Fibroblast of mammary gland (primary cell): ENCODE measurements around the gene USP36.
A peak's percentile ranks its signal among the peaks of the same experiment; 100 is the strongest.

Experiments
- DNase-seq: peaks from one replicate; pipeline ENCODE4 v3.0.0-alpha.2; 2010; ENCODE audit warnings: low read depth
- H3K4me3 ChIP-seq: 2 replicates; pipeline ENCODE4 v1.5.1; 2011; ENCODE audit warnings: low read depth, mild to moderate bottlenecking, low read length, moderate library complexity; ENCODE audit not compliant: control insufficient read depth
- TF ChIP-seq, protein P1 (sequence below): conservative IDR thresholded peaks from 2 replicates; pipeline ENCODE4 v1.5.1; 2011; ENCODE audit warnings: low read depth, low read length, inconsistent platforms; ENCODE audit not compliant: control insufficient read depth, insufficient read depth

The USP36 gene

DNA sequence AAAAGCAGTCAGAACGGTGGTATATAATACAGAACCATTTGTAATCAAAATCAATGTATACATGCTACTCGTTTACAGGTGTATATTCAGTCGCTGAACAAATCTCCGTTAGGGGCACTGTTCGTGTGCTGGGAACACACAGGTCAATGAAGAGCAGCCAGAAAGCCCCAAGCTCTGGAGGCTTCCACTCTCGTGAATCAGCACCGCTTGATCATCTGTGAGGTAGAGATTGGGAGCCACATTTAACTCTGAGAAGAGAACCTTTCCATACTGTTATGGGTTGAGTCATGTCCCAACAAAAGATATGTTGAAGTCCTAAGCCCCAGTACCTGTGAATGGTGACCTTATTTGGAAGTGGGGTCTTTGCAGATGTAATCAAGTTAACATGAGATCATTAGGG lies 53.2 kb downstream of the USP36 start:
- TF ChIP-seq, protein P1, sequence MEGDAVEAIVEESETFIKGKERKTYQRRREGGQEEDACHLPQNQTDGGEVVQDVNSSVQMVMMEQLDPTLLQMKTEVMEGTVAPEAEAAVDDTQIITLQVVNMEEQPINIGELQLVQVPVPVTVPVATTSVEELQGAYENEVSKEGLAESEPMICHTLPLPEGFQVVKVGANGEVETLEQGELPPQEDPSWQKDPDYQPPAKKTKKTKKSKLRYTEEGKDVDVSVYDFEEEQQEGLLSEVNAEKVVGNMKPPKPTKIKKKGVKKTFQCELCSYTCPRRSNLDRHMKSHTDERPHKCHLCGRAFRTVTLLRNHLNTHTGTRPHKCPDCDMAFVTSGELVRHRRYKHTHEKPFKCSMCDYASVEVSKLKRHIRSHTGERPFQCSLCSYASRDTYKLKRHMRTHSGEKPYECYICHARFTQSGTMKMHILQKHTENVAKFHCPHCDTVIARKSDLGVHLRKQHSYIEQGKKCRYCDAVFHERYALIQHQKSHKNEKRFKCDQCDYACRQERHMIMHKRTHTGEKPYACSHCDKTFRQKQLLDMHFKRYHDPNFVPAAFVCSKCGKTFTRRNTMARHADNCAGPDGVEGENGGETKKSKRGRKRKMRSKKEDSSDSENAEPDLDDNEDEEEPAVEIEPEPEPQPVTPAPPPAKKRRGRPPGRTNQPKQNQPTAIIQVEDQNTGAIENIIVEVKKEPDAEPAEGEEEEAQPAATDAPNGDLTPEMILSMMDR, result no peak
- no peak overlapping the region for H3K4me3 ChIP-seq
- DNase-seq, result no peak

DNA sequence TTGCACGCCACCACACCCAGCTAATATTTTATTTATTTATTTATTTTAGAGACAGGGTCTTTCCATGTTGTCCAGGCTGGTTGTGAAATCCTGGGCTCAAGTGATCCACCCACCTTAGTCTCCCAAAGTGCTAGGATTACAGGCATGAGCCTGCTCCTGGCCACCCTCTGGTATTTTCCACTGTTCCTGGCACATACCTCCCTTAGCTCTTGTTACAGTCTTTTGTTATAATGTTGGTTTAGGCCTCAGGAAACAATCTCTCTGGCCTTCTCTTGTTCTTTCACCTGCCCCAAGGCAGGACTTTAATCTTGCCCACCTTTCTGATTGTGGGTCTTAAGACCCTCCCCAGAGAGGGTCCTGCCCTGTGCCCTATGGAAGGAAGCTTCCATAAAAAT lies 55.0 kb downstream of the USP36 start:
- TF ChIP-seq, protein P1, result no peak
- no peak overlapping the region for H3K4me3 ChIP-seq
- no peak for DNase-seq

DNA sequence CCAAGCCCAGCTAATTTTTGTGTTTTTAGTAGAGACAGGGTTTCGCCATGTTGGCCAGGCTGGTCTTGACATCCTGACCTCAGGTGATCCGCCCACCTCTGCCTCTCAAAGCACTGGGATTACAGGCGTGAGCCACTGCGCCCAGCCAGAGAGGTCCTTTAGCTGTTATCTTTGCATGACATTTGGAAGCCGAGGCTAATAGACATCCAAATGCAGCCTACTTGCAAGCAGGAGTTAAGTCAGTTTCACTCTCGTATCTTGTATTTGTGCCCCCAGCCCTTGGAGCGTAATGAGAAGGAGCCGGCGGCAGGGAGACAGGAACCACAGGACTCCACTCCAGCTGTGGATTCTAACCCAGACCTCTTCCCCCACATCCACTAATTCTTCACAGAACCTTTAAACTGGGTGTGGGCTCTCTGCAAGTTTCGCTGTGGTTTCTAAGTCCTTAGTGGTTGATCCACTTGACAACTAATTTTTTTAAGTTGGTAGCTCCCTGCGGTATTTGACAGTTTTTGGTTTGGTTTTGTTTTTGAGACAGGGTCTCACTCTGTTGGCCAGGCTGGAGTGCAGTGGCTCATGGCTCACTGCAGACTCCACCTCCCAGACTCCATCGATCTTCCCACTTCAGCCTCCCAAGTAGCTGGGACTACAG lies 55.5 kb downstream of the USP36 start:
- no peak overlapping the region for H3K4me3 ChIP-seq
- TF ChIP-seq, protein P1, result no peak
- DNase-seq, result no peak

DNA sequence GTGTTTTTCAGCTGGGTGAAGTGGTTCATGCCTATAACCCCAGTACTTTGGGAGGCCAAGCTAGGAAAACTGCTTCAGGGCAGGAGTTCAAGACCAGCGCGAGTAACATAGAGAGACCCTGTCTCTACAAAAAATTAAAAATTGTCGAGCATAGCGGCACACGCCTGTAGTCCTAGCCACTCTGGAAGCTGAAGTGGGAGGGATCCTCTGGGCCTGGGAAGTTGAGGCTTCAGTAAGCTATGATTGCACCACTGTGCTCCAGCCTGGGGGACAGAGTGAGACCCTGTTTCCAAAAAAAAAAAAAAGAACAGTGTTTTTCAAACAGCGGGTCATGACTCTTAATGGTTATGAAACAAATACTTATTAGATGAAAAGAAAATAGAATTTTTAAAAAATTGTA lies 56.3 kb downstream of the USP36 start:
- H3K4me3 ChIP-seq, result no peak overlapping the region
- no peak for DNase-seq
- TF ChIP-seq, protein P1, result no peak

DNA sequence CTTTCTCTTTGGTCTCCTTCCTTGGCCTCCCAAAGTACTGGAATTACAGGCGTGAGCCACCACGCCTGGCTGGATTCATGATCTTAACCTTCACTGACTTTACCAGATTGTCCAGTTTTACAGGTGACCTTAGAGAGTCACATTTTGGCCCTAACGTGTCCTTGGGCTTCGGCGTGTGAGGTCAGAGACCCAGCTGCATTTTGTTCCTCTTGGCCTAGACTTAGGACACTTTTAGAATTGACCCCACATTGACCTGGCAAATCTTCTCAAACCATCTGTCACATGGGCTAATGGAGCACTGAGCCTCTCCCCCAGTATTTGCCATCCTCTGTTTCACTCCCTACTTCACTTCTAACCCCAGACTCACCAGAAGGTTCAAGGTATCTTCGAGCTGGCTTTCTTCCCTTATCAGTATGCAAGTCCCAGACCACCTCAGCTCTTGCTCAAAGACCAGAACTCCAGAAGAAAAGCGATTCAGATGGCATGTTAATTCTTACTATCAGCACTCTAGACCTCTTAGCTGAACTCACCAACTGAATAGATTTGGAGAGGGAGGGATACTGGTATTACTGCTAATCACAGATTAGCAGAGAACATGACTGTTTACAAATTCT lies 56.8 kb downstream of the USP36 start:
- H3K4me3 ChIP-seq, result no peak overlapping the region
- TF ChIP-seq, protein P1, result no peak
- no peak for DNase-seq

DNA sequence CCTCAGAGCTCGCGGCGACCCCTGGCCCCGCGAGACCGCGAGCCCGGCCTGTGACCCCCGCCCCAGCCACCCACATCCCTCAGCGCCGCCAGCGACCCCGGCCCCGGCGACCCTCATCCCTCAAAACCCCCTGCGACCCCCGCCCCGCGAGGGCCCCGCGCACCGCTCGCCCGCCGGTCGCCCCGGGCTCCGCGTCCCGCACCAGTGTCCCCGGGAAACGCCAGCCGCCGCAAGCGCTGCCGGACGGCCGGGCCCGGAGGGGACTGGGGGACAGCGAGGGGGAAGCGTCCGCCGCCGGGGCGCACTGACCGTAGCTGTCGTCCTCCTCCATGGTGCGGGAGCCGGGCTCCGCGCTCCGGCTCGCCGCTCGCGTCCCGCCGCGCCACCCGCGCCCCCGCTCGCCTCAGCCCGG lies 58.7 kb downstream of the USP36 start, which contains the start of gene CYTH1:
Gene CYTH1, minus strand, starts transcription at position 381 of the 412 bp plus-strand sequence. Its CDS starts 50 bp downstream, at position 331.
- TF ChIP-seq, protein P1, result no peak
- DNase-seq, result no peak

More for the DNA sequence above, 58.7 kb downstream of the USP36 start, which contains the start of gene CYTH1:
- peak within 1 kb of the TSS; percentile 83 for H3K4me3 ChIP-seq
